ENCODE results near the gene ANKRD37.

Gene ANKRD37, protein sequence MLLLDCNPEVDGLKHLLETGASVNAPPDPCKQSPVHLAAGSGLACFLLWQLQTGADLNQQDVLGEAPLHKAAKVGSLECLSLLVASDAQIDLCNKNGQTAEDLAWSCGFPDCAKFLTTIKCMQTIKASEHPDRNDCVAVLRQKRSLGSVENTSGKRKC

DNA sequence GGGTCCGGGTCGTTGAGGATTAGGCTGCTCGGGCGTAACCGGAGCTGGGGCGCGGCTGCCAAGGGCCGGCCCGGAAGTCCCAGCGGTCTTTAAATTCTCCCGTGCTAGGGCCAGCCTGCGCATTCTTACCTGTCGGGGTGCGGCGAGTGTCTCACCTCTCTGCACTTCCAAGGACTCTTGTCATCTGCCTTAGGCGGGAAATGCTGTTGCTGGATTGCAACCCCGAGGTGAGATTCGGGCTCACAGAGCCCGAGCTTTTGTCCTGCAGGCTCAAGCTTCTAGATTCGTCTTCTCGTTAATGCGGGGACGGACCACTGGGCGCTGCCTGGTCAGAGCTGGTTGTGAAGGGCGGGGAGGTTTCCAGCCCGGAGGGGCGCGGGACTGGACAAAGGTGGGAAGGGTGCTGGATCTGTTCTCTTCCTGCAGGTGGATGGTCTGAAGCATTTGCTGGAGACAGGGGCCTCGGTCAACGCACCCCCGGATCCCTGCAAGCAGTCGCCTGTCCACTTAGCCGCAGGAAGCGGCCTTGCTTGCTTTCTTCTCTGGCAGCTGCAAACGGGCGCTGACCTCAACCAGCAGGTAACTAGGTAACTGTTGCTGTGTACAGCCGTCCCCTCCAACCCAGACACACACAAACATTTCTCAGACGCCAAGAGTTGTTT, at the start of gene ANKRD37:
Gene ANKRD37, plus strand, starts transcription at position 118 of the 662 bp plus-strand sequence. Its CDS starts 83 bp downstream, at position 201.
- DNase-seq (ENCODE audit: low read depth) = peak; percentile 19
- peak within 1 kb of the TSS; percentile 60 for H3K4me3 ChIP-seq (ENCODE audit: control insufficient read depth, low read depth, low read length)
- TF ChIP-seq, protein P1, sequence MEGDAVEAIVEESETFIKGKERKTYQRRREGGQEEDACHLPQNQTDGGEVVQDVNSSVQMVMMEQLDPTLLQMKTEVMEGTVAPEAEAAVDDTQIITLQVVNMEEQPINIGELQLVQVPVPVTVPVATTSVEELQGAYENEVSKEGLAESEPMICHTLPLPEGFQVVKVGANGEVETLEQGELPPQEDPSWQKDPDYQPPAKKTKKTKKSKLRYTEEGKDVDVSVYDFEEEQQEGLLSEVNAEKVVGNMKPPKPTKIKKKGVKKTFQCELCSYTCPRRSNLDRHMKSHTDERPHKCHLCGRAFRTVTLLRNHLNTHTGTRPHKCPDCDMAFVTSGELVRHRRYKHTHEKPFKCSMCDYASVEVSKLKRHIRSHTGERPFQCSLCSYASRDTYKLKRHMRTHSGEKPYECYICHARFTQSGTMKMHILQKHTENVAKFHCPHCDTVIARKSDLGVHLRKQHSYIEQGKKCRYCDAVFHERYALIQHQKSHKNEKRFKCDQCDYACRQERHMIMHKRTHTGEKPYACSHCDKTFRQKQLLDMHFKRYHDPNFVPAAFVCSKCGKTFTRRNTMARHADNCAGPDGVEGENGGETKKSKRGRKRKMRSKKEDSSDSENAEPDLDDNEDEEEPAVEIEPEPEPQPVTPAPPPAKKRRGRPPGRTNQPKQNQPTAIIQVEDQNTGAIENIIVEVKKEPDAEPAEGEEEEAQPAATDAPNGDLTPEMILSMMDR (conservative IDR thresholded peaks at IDR 0.05; ENCODE audit: control insufficient read depth, insufficient read depth, low read depth, low read length) = no peak

DNA sequence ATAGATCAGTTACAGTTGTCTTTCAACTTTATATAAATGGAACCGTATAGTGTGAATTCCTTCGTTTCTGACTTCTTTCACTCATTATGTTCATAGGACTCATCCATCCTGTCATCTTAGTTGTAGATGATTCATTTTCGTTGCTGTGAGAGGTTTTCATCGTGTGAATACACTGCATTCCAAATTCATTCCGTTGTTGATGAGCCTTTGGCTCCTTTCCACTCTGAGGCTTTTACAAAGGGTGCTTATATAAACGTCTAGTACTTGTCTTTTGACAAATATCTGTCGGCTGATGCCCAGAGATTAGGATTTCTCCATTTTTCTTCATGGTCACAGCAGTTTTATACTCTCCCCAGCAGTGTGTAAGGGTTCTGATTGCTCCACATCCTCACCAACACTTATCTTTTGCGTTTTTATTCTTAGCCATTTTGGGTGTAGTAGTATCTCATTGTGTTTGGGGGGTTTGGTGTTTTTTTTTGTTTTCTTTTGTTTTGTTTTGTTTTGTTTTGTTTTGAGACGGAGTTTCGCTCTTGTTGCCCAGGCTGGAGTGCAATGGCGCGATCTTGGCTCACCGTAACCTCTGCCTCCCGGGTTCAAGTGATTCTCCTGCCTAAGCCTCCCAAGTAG, 49.6 kb upstream of the ANKRD37 start:
- TF ChIP-seq, protein P1 (conservative IDR thresholded peaks at IDR 0.05; ENCODE audit: control insufficient read depth, insufficient read depth, low read depth, low read length) = no peak
- H3K4me3 ChIP-seq (ENCODE audit: control insufficient read depth, low read depth, low read length) = no peak overlapping the region
- DNase-seq (ENCODE audit: low read depth) = no peak

DNA sequence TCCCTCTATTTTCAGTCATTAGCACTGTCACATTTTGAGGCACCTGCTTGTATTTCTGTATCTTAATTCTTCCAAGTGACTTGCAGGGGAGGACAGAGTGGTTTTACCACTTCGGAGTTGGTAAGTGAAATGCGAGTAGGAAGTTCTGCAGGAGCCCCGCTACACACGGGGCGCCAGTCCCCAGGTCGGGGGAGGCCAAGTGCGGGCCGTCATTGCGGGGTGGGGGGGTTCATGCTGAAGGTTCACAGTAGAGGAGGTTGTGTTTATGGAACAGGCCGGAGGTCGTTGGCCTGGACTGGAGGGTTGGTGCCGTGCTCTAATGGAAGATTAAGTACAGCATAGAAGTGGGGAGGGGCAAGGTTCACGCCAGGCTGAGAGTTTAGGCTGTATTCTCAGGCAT, 45.0 kb upstream of the ANKRD37 start:
- TF ChIP-seq, protein P1 (conservative IDR thresholded peaks at IDR 0.05; ENCODE audit: control insufficient read depth, insufficient read depth, low read depth, low read length) = no peak
- no peak for DNase-seq (ENCODE audit: low read depth)
- H3K4me3 ChIP-seq (ENCODE audit: control insufficient read depth, low read depth, low read length) = no peak overlapping the region

DNA sequence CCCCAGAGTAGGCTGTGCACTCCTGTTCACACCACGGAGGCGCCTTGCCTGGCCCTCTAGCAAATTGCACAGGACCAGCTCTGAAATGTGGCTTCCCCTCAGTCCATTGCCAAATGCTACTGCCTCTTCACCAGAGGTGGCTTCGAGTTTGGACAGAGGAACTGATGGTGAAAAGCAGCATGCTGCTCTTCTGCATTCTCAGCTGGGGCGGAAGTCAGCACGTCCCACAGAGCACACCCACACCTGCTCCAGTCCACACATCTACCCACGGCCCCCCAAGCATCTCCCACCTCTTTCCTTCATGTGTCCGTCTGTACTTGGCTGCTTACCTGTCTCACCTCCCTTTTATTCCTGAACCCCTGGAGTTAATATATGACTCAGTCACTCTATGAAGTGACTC, 44.4 kb upstream of the ANKRD37 start:
- no peak overlapping the region for H3K4me3 ChIP-seq (ENCODE audit: control insufficient read depth, low read depth, low read length)
- TF ChIP-seq, protein P1 (conservative IDR thresholded peaks at IDR 0.05; ENCODE audit: control insufficient read depth, insufficient read depth, low read depth, low read length) = no peak
- no peak for DNase-seq (ENCODE audit: low read depth)

DNA sequence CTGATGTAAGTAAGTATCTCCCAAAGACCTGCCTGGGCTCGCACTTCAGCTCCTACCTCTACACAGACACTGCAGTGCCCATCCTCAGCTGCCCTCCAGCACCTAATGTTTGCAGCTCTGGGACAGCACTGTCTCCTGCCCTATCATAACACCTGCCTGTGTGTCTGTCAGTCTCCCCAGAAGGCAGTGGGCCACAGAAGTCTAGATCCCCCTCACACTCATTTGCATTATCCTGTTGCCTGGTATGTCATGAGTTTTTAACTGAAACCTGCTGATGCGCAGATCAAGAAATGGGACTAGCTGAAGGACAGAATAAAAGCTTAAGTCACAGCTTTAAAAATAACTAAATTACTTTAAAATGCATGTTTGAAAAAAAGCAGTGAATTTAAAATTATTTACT, 43.9 kb upstream of the ANKRD37 start:
- no peak overlapping the region for H3K4me3 ChIP-seq (ENCODE audit: control insufficient read depth, low read depth, low read length)
- TF ChIP-seq, protein P1 (conservative IDR thresholded peaks at IDR 0.05; ENCODE audit: control insufficient read depth, insufficient read depth, low read depth, low read length) = no peak
- no peak for DNase-seq (ENCODE audit: low read depth)

DNA sequence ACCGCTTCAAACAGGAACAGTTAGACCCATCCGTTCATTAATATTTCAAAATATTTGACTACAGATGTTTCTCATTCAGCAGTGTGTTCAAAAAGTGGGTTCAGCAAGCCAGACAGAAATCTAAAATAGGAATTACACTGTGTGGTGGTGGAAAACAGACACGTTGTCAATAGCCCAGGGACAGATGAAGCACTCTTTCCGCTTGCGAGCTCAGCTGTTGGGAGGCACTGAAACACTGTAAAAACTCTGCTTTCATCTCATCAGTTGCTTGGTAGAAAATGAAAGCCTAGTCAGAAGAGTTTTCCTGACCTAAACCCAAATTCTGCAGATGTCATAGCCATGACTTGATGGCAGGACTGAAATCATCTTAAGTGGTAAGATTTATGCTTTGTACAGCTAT, 39.4 kb upstream of the ANKRD37 start:
- no peak for DNase-seq (ENCODE audit: low read depth)
- no peak overlapping the region for H3K4me3 ChIP-seq (ENCODE audit: control insufficient read depth, low read depth, low read length)
- TF ChIP-seq, protein P1 (conservative IDR thresholded peaks at IDR 0.05; ENCODE audit: control insufficient read depth, insufficient read depth, low read depth, low read length) = no peak
